K562 (cell line): Measurements from ENCODE around the gene KCTD13. TPM values are rescaled to one million over a fixed set of nuclear protein-coding genes. Genes with fewer than 3 reads are reported as not detected.
A peak's percentile ranks its signal among the peaks of the same experiment; 100 is the strongest.

Experiments
- C11orf30 ChIP-seq: fragments of 450-650 bp; IDR thresholded peaks from 2 replicates; pipeline ENCODE4 v1.6.1; 2016; ENCODE audit warnings: low read depth, mild to moderate bottlenecking
- CEBPZ ChIP-seq: fragments of 150-350 bp; IDR thresholded peaks from 2 replicates; pipeline ENCODE4 v1.6.1; 2014; ENCODE audit warnings: low read depth, mild to moderate bottlenecking, low read length, borderline replicate concordance
- CREB5 ChIP-seq: fragments of 250-450 bp; sonication (Bioruptor Pico); IDR thresholded peaks from 2 replicates; pipeline ENCODE4 v1.5.0; 2020; ENCODE audit warnings: mild to moderate bottlenecking
- DNMT1 ChIP-seq: fragments of 450-650 bp; IDR thresholded peaks from 2 replicates; pipeline ENCODE4 v1.6.1; 2016; ENCODE audit warnings: antibody characterized with exemption, mild to moderate bottlenecking
- ETV5 ChIP-seq: sonication (generic); formaldehyde crosslinking; IDR thresholded peaks from 2 replicates; pipeline ENCODE4 v1.4.0; 2020; ENCODE audit warnings: low read depth, mild to moderate bottlenecking, missing genetic modification reagents
- FOXA3 ChIP-seq, 2 experiments: fragments of 450-650 bp in 1 of 2; sonication (generic) in 1 of 2; formaldehyde crosslinking; IDR thresholded peaks in 1 of 2; conservative IDR thresholded peaks in 1 of 2; 2 replicates each; pipeline versions ENCODE4 v1.4.0 to v1.8.0; 2020 to 2022; ENCODE audit warnings: mild to moderate bottlenecking in 2 of 2, missing genetic modification reagents in 1 of 2
- GABPB2 ChIP-seq: fragments of 250-450 bp; sonication (Bioruptor Pico); conservative IDR thresholded peaks from 2 replicates; pipeline ENCODE4 v1.5.1; 2021; ENCODE audit warnings: mild to moderate bottlenecking
- KLF16 ChIP-seq: IDR thresholded peaks from 2 replicates; pipeline ENCODE4 v1.6.1; 2016; ENCODE audit warnings: antibody characterized with exemption
- SNRNP70 ChIP-seq: fragments of 200-400 bp; formaldehyde crosslinking; optimal IDR thresholded peaks from 2 replicates; pipeline ENCODE3; 2017; ENCODE audit warnings: low read depth, low read length
- TAL1 ChIP-seq: fragments of 450-650 bp; IDR thresholded peaks from 2 replicates; pipeline ENCODE4 v1.6.1; 2016; ENCODE audit warnings: mild to moderate bottlenecking
- WHSC1 ChIP-seq: IDR thresholded peaks from one replicate; pipeline ENCODE4 v1.6.1; 2012; ENCODE audit warnings: low read length, control low read depth, inconsistent platforms
- XRCC4 ChIP-seq: IDR thresholded peaks from one replicate; pipeline ENCODE4 v1.6.1; 2011; ENCODE audit not compliant: insufficient read depth, insufficient read length; ENCODE audit errors: extremely low read depth
- YBX1 ChIP-seq: fragments of 450-650 bp; IDR thresholded peaks from 2 replicates; pipeline ENCODE4 v1.7.1; 2016; ENCODE audit warnings: mild to moderate bottlenecking
- ZKSCAN1 ChIP-seq: fragments of 150-350 bp; IDR thresholded peaks from 2 replicates; pipeline ENCODE4 v1.6.1; 2016; ENCODE audit warnings: low read depth, low read length
- ZNF165 ChIP-seq: fragments of 250-450 bp; sonication (Bioruptor Pico); IDR thresholded peaks from 2 replicates; pipeline ENCODE4 v1.4.0; 2020; ENCODE audit warnings: borderline replicate concordance
- ZNF23 ChIP-seq: fragments of 250-450 bp; sonication (Bioruptor Pico); IDR thresholded peaks from 2 replicates; pipeline ENCODE4 v1.4.0; 2020; ENCODE audit warnings: mild to moderate bottlenecking
- ZNF311 ChIP-seq: fragments of 250-450 bp; sonication (Bioruptor Pico); IDR thresholded peaks from 2 replicates; pipeline ENCODE4 v1.4.0; 2020; ENCODE audit warnings: mild to moderate bottlenecking, moderate library complexity
- ZNF584 ChIP-seq: fragments of 200-800 bp; sonication (Bioruptor generic); IDR thresholded peaks from 2 replicates; pipeline ENCODE4 v1.6.1; 2016; ENCODE audit warnings: low read depth, mild to moderate bottlenecking, missing genetic modification characterization, missing compliant biosample characterization
- ZSCAN29 ChIP-seq: fragments of 450-650 bp; IDR thresholded peaks from 2 replicates; pipeline ENCODE4 v1.6.1; 2017
- polyA plus RNA-seq, 8 experiments: library from polyadenylated mRNA; depleted of rRNA in 4 of 8; stranded (reverse) in 5 of 8; unstranded in 3 of 8; fragments of >200 nt; fragmentation: Nextera tagmentation in 2 of 8; fragmentation: Illumina TruSeq in 1 of 8; extraction: Ambion mirVana in 2 of 8; extraction: Trizol in 1 of 8; gene quantifications; 2 replicates each; pipeline versions ENCODE4 v1.2.1 to v1.2.3, GENCODE V29; 2011 to 2014; ENCODE audit warnings: inconsistent platforms in 1 of 8, missing spikeins in 1 of 8
- total RNA-seq, 7 experiments: library from RNA; depleted of rRNA in 6 of 7; stranded (reverse); fragments of >200 nt in 6 of 7; fragmentation: Illumina TruSeq in 2 of 7; extraction: Trizol in 2 of 7; gene quantifications; 2 replicates each; pipeline versions ENCODE4 v1.2.1 to v1.2.3, GENCODE V29; 2011 to 2021; ENCODE audit warnings: low replicate concordance in 1 of 7
- TF ChIP-seq, protein P1 (sequence below): fragments of 150-350 bp; conservative IDR thresholded peaks from 2 replicates; pipeline ENCODE4 v1.6.1; 2014; ENCODE audit warnings: low read length
- TF ChIP-seq, protein P2 (sequence below): fragments of 250-450 bp; sonication (Bioruptor Pico); IDR thresholded peaks from 2 replicates; pipeline ENCODE4 v1.5.0; 2021

Gene KCTD13
- total and polyA plus RNA-seq, 9 of the 15 experiments (the other 6 are each of a cell fraction or from before 2014, with no cell fraction given), result 1.0 to 20.6 (median 9.8) TPM

DNA sequence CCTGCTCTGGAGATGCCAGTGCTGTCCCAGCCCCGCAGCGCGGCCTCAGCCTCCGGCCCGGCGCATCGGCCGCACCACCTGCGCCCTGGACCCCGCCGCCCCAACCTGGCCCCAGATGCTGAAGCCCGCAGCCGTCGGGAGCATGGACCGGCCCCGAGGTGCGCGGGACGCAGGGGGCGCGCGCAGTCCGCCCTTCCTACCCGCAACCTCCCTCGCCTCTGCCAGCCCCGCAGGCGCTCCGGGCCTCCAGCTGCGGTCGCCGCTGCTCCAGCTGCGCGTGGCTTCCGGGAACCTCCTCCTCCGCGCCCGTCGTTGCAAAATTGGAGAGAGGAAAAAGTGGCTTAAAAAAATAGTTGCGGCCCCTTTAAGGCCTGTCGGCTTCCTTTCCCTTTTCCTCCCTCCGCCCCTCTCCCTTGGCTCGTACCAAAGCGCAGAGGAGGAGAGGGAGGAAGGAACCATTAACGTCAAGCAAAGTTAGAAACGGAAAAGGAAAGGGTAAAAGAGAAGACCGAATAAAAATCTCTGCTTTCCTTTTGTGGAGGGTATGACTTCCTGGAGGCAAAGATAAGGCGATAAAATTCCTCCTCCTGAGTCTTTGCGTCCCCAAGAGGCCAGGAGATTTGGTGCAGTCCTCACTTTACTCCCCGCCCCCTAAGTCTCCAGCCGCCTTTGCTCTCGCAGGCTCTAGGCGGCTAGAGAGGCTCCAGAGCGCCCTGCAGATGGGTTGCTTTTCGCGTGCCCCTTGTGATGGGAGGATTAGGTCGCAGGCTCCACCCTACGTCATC, 63.0 kb downstream of the KCTD13 start, which contains the start of gene CDIPT (continued):
- TF ChIP-seq ZNF23 (CRISPR knock-in tag), result no peak
- TF ChIP-seq YBX1, result no peak
- TF ChIP-seq CREB5 (CRISPR knock-in tag), result no peak
- no peak for TF ChIP-seq TAL1
- no peak for TF ChIP-seq ZNF165 (CRISPR knock-in tag)
- TF ChIP-seq, protein P1, sequence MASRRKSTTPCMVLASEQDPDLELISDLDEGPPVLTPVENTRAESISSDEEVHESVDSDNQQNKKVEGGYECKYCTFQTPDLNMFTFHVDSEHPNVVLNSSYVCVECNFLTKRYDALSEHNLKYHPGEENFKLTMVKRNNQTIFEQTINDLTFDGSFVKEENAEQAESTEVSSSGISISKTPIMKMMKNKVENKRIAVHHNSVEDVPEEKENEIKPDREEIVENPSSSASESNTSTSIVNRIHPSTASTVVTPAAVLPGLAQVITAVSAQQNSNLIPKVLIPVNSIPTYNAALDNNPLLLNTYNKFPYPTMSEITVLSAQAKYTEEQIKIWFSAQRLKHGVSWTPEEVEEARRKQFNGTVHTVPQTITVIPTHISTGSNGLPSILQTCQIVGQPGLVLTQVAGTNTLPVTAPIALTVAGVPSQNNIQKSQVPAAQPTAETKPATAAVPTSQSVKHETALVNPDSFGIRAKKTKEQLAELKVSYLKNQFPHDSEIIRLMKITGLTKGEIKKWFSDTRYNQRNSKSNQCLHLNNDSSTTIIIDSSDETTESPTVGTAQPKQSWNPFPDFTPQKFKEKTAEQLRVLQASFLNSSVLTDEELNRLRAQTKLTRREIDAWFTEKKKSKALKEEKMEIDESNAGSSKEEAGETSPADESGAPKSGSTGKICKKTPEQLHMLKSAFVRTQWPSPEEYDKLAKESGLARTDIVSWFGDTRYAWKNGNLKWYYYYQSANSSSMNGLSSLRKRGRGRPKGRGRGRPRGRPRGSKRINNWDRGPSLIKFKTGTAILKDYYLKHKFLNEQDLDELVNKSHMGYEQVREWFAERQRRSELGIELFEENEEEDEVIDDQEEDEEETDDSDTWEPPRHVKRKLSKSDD, result no peak
- no peak for TF ChIP-seq KLF16
- no peak for TF ChIP-seq XRCC4
- TF ChIP-seq SNRNP70, result no peak
- TF ChIP-seq GABPB2 (CRISPR knock-in tag), result no peak
- TF ChIP-seq, protein P2, sequence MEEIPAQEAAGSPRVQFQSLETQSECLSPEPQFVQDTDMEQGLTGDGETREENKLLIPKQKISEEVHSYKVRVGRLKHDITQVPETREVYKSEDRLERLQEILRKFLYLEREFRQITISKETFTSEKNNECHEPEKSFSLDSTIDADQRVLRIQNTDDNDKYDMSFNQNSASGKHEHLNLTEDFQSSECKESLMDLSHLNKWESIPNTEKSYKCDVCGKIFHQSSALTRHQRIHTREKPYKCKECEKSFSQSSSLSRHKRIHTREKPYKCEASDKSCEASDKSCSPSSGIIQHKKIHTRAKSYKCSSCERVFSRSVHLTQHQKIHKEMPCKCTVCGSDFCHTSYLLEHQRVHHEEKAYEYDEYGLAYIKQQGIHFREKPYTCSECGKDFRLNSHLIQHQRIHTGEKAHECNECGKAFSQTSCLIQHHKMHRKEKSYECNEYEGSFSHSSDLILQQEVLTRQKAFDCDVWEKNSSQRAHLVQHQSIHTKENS (CRISPR knock-in tag), result no peak
- TF ChIP-seq ZNF311, result no peak
- TF ChIP-seq CEBPZ, result no peak
- no peak for TF ChIP-seq WHSC1
- TF ChIP-seq ZKSCAN1, result no peak
- TF ChIP-seq DNMT1, result 0 out of 2 replicates have a peak, but pooled peaks have one; percentile 47
- TF ChIP-seq ZNF584, result no peak
- peak; percentile 15; the same call in 1 of the 2 replicates for TF ChIP-seq C11orf30
- TF ChIP-seq FOXA3 (CRISPR knock-in tag; conservative IDR thresholded peaks at IDR 0.05 in 1 of 2, IDR thresholded peaks at IDR 0.05 in 1 of 2), result no peak
- no peak for TF ChIP-seq ZSCAN29
- no peak for TF ChIP-seq ETV5
